ENCODE measurements around the gene SPTLC3. TPM values are rescaled to one million over a fixed set of nuclear protein-coding genes. Genes with fewer than 3 reads are reported as not detected.
"Not testable (repeated sequence)": the region's sequence is repeated elsewhere in the genome, so short reads cannot be mapped to it uniquely, and the experiment has no call there.

The SPTLC3 gene
- total and polyA plus RNA-seq, 7 donors, result 0.14 to 1.2 (median 0.38) TPM

DNA sequence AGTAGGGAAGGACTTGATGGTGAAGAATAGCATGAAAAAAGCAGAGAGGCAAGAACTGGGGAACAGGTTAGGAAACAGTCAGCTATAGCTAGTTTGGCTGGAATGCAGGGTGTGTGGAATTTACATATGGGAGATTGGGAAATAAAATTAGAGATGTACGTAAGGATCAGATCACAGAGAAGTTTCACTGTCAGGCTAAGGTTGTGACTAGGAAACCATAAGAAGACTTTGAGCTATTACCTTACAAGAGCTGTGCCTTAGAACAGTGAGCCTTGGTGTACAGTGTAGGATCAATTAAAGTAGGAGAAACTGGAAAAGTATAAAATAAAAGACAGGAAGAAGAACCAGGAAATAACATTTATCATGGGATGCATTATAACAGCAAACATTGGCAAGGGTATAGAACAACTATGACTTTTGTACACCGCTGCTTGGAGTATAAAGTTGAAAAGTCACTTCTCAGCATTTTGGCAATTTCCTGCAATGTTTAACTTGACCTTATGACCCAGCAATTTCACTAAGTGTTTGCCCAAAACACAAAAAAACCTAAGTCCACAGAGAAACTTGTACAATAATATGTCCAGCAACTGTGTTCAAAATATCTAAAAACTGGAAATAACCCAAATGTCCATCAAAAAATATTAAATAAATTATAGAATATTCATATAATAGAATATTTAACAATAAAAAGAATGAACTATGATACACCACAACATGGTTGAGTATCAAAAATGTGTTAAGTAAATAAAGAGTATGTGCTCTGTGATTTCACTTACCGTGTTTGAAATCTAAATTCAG, 31.2 kb upstream of the SPTLC3 start:
- DNase-seq (no peak), ATAC-seq (no peak)
- Histone ChIP-seq H3K9me3 (no peaks in the 10 kb centered on the region), H3K36me3 (ENCODE audit: insufficient read depth in 1 of 2, low read depth in 1 of 2) (no peaks in the 10 kb centered on the region), H3K27ac (no peak overlapping the region), H3K4me3 (no peak overlapping the region), H3K4me1 (no peaks in the 10 kb centered on the region), H3K27me3 (ENCODE audit: insufficient read depth in 3 of 3, low read length in 2 of 3) (no peaks in the 10 kb centered on the region)
- intact Hi-C loops (cut with DNase I), result no loop called here
- TF ChIP-seq, protein P1, sequence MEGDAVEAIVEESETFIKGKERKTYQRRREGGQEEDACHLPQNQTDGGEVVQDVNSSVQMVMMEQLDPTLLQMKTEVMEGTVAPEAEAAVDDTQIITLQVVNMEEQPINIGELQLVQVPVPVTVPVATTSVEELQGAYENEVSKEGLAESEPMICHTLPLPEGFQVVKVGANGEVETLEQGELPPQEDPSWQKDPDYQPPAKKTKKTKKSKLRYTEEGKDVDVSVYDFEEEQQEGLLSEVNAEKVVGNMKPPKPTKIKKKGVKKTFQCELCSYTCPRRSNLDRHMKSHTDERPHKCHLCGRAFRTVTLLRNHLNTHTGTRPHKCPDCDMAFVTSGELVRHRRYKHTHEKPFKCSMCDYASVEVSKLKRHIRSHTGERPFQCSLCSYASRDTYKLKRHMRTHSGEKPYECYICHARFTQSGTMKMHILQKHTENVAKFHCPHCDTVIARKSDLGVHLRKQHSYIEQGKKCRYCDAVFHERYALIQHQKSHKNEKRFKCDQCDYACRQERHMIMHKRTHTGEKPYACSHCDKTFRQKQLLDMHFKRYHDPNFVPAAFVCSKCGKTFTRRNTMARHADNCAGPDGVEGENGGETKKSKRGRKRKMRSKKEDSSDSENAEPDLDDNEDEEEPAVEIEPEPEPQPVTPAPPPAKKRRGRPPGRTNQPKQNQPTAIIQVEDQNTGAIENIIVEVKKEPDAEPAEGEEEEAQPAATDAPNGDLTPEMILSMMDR (IDR thresholded peaks at IDR 0.05), result no peak
- 68 to 85% (median 80%) methylated on average over 3 of the region's 3 CpGs for WGBS, 3 donors

DNA sequence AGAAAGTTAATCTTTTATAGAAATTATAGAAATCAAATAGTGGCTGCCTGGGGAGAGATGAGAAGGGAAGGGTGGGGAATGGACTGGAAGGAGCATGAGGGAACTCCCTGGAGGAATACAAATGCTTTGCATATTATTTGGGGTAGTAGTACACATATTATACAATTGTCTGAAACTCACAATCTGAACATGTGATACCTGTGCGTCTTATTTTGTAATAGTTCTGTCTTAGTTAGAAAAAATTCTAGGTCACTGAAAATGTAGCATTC, 30.7 kb upstream of the SPTLC3 start:
- no peaks in the 10 kb centered on the region for H3K9me3 ChIP-seq
- DNase-seq, result no peak
- no peaks in the 10 kb centered on the region for H3K4me1 ChIP-seq
- H3K36me3 ChIP-seq (ENCODE audit: insufficient read depth in 1 of 2, low read depth in 1 of 2), result no peaks in the 10 kb centered on the region
- ATAC-seq, result no peak
- H3K27me3 ChIP-seq (ENCODE audit: insufficient read depth in 3 of 3, low read length in 2 of 3), result no peaks in the 10 kb centered on the region
- no peak overlapping the region for H3K4me3 ChIP-seq
- no peak overlapping the region for H3K27ac ChIP-seq
- TF ChIP-seq, protein P1 (IDR thresholded peaks at IDR 0.05), result no peak
- intact Hi-C loops (cut with DNase I), result no loop called here
- WGBS, 3 donors, result 95 to 97% (median 96%) methylated on average over 1 of the region's 1 CpG

DNA sequence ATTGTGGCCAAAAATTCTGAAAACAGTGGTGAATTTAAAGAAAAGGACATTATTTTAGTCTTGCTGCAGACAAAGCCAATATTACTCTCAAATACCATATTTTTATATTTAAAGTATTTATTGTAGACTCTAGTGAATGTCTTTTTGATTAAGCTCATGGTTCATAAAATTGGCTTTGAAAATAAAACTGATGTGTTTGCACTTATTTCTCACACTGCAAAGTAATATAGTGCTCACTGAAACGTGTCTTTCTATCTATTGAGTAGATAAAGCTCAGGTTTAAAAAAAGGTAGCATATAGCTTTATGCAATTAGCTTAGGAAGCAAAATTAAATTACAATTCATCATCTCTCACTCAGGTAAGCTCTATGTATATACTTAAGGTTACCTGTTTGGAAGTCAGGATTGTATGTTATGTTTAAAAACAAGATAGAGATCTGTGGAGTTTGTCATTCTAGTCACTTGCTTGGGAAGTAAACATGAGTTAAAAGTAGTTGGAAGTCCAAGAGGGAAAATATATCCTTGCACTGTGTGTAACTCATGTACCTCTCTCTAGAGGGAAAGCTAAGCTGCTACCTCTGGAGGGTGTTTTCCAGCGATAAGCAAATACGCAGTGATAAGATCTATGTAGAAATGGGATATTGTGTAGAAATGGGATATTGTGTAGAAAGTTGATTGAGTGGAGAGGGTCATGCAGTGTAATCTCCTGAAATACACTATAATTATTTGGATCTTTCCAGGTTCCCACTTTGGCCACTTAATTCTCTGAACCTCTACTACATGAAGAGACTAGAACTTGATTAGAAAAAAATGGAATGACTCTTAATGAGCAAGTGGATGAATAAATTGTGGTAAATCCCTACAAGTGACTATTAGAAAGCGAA, 29.9 kb upstream of the SPTLC3 start:
- no peaks in the 10 kb centered on the region for H3K36me3 ChIP-seq (ENCODE audit: insufficient read depth in 1 of 2, low read depth in 1 of 2)
- 70 to 78% (median 77%) methylated on average over 4 of the region's 4 CpGs for whole genome bisulfite sequencing, 3 donors
- TF ChIP-seq, protein P1 (IDR thresholded peaks at IDR 0.05), result no peak

DNA sequence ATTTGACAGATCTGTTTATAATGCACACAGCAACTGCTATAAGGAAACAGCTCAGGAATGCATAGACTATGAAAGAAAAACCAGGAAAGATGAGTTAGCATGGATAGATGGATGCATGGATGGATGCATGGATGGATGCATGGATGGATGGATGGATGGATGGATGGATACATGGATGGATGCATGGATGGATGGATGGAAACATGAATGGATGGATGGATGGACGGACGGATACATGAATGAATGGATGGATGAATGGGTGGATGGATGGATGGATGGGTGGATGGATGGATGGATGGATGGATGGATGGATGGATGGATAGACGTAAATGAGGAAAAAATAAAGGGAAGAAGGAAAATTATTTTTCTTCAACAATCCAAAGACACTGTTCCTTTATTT, 29.1 kb upstream of the SPTLC3 start:
- H3K4me3 ChIP-seq; intact Hi-C loops (cut with DNase I); DNase-seq; H3K27me3 ChIP-seq (ENCODE audit: insufficient read depth in 3 of 3, low read length in 2 of 3); H3K36me3 ChIP-seq (ENCODE audit: insufficient read depth in 1 of 2, low read depth in 1 of 2); H3K27ac ChIP-seq; ATAC-seq; H3K9me3 ChIP-seq; H3K4me1 ChIP-seq: not testable (repeated sequence)
- 92 to 95% (median 94%) methylated on average over 3 of the region's 3 CpGs for WGBS, 3 donors

More for the DNA sequence above, 29.9 kb upstream of the SPTLC3 start:
- H3K4me3 ChIP-seq, result no peak overlapping the region
- H3K4me1 ChIP-seq, result no peaks in the 10 kb centered on the region
- H3K9me3 ChIP-seq, result no peaks in the 10 kb centered on the region
- no peak overlapping the region for H3K27ac ChIP-seq
- DNase-seq (no peak), ATAC-seq (no peak)
- H3K27me3 ChIP-seq (ENCODE audit: insufficient read depth in 3 of 3, low read length in 2 of 3), result no peaks in the 10 kb centered on the region
- intact Hi-C loops (cut with DNase I), result no loop called here

DNA sequence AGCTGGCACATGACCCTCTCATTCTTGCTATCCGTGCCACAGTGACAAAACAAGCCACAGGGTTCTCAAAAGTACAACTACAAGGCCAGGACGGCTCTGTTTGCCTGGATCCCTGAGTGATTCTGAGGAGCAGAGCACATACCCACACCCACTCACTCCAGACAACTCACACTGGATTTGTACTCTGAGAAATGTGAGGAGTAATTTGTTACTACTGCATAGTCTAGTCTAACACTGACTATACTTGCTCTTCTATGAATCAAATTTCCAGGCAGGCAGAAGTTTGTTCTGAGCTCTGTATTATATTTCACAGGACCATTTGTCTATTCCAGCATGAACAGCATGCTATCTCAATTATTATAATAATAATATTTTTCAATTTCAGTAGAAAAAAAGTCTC, 26.7 kb upstream of the SPTLC3 start:
- intact Hi-C loops (cut with DNase I), result no loop called here
- DNase-seq, result no peak
- Histone ChIP-seq H3K36me3 (ENCODE audit: insufficient read depth in 1 of 2, low read depth in 1 of 2) (no peaks in the 10 kb centered on the region), H3K27me3 (ENCODE audit: insufficient read depth in 3 of 3, low read length in 2 of 3) (no peaks in the 10 kb centered on the region), H3K27ac (no peak overlapping the region), H3K4me1 (no peaks in the 10 kb centered on the region), H3K9me3 (no peaks in the 10 kb centered on the region), H3K4me3 (no peak overlapping the region)
- no peak for ATAC-seq
- TF ChIP-seq, protein P1 (IDR thresholded peaks at IDR 0.05), result no peak
- 63 to 72% (median 72%) methylated on average over 2 of the region's 2 CpGs for WGBS, 3 donors
